MM.1S (cell line): Measurements from ENCODE around the gene RAB7A.

Experiments
- DNase-seq: peaks from one replicate; pipeline ENCODE4 v3.0.0-alpha.2; 2015
- H2AFZ ChIP-seq: fragments of 300-600 bp; sonication (generic); 2 replicates; pipeline ENCODE4 v1.6.0; 2016; ENCODE audit warnings: antibody characterized with exemption, low read length
- H3F3A ChIP-seq: fragments of 300-600 bp; sonication (generic); 2 replicates; pipeline ENCODE4 v1.6.1; 2016; ENCODE audit warnings: mild to moderate bottlenecking, antibody characterized with exemption, low read length, moderate library complexity, mixed read lengths; ENCODE audit not compliant: insufficient read depth
- H3K27ac ChIP-seq: fragments of 300-600 bp; sonication (generic); 2 replicates; pipeline ENCODE4 v1.5.1; 2016; ENCODE audit warnings: mild to moderate bottlenecking, low read length
- H3K27me3 ChIP-seq: fragments of 300-600 bp; sonication (generic); replicated peaks from 2 replicates; pipeline ENCODE4 v1.6.0; 2016; ENCODE audit warnings: low read length; ENCODE audit not compliant: insufficient read depth
- H3K36me3 ChIP-seq: fragments of 300-600 bp; sonication (generic); replicated peaks from 2 replicates; pipeline ENCODE4 v1.6.1; 2016; ENCODE audit warnings: mild to moderate bottlenecking, low read length, mixed read lengths; ENCODE audit not compliant: insufficient read depth
- H3K4me1 ChIP-seq: fragments of 300-600 bp; sonication (generic); 2 replicates; pipeline ENCODE4 v1.6.1; 2016; ENCODE audit warnings: low read length, mixed read lengths
- H3K4me2 ChIP-seq: fragments of 300-600 bp; sonication (generic); 2 replicates; pipeline ENCODE4 v1.6.0; 2016; ENCODE audit warnings: low read depth, low read length
- H3K4me3 ChIP-seq: fragments of 300-600 bp; sonication (generic); 2 replicates; pipeline ENCODE4 v1.5.1; 2016; ENCODE audit warnings: low read length, mixed read lengths
- H3K79me2 ChIP-seq: fragments of 300-600 bp; sonication (generic); 2 replicates; pipeline ENCODE4 v1.6.1; 2016; ENCODE audit warnings: mixed run types, low read length, mixed read lengths
- H3K9ac ChIP-seq: fragments of 300-600 bp; sonication (generic); 2 replicates; pipeline ENCODE4 v1.6.1; 2016; ENCODE audit warnings: low read length, mixed read lengths
- H3K9me2 ChIP-seq: fragments of 300-600 bp; sonication (generic); replicated peaks from 2 replicates; pipeline ENCODE4 v1.6.1; 2016; ENCODE audit warnings: mild to moderate bottlenecking, low read length, mixed read lengths; ENCODE audit not compliant: insufficient read depth
- H3K9me3 ChIP-seq: fragments of 300-600 bp; sonication (generic); replicated peaks from 2 replicates; pipeline ENCODE4 v1.6.1; 2016; ENCODE audit warnings: mild to moderate bottlenecking, low read length, mixed read lengths; ENCODE audit not compliant: insufficient read depth
- H4K20me1 ChIP-seq: fragments of 300-600 bp; sonication (generic); 2 replicates; pipeline ENCODE4 v1.6.1; 2016; ENCODE audit warnings: mild to moderate bottlenecking, low read length, moderate library complexity, mixed read lengths; ENCODE audit not compliant: insufficient read depth
- EZH2 ChIP-seq: fragments of 300-600 bp; sonication (generic); optimal IDR thresholded peaks from 2 replicates; pipeline ENCODE3; 2017; ENCODE audit warnings: low read depth, mild to moderate bottlenecking, antibody characterized with exemption, low read length, mixed read lengths
- EZH2phosphoT487 ChIP-seq: fragments of 300-600 bp; sonication (generic); IDR thresholded peaks from 2 replicates; pipeline ENCODE4 v1.6.1; 2018; ENCODE audit warnings: antibody characterized with exemption, low read length
- TF ChIP-seq, protein P1 (sequence below): fragments of 300-600 bp; sonication (generic); IDR thresholded peaks from 2 replicates; pipeline ENCODE4 v1.5.1; 2016; ENCODE audit warnings: antibody characterized with exemption, low read length, mixed read lengths

Gene RAB7A

DNA sequence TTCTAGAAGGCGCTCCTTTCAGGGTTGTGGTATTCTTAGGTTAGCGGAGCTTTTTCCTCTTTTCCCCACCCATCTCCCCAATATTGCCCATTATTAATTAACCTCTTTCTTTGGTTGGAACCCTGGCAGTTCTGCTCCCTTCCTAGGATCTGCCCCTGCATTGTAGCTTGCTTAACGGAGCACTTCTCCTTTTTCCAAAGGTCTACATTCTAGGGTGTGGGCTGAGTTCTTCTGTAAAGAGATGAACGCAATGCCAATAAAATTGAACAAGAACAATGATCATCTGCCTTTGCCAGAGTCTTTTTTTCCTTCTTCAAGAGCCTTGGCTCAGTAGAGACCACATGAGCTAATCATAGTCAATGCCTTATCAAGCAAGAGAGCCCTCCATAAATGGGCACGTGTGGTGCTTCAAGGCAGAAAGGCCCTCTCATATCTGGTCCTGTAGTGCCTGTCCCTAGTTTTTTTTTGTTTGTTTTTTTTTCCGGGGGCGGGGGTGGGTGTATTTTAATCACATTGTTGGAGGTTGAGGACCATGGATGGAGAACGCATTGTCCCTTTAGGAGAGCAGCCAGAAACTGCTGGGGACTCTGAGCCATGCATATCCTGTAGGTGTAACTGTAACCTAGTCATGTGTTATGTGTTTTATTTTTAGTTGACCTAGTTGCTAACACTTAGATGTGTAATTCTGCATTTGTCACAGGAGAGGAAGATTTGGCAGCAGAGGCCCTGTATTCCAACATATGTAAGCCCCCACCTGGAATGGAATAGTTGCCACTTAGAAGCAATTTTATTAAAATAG is 88.7 kb downstream of the RAB7A start:
- Histone ChIP-seq H3K9me3 (no peaks in the 10 kb centered on the region), H3K9ac (no peak overlapping the region), H3F3A (no peaks in the 10 kb centered on the region), H3K27ac (no peak overlapping the region), H3K36me3 (0 out of 2 replicates have a peak, but pooled peaks cover 3% of the 10 kb centered on the region), H3K9me2 (no peaks in the 10 kb centered on the region), H3K79me2 (no peaks in the 10 kb centered on the region), H3K4me3 (no peak overlapping the region), H2AFZ (no peak overlapping the region), H3K4me1 (no peaks in the 10 kb centered on the region), H4K20me1 (no peaks in the 10 kb centered on the region), H3K27me3 (no peaks in the 10 kb centered on the region), H3K4me2 (no peak overlapping the region)
- TF ChIP-seq, protein P1, sequence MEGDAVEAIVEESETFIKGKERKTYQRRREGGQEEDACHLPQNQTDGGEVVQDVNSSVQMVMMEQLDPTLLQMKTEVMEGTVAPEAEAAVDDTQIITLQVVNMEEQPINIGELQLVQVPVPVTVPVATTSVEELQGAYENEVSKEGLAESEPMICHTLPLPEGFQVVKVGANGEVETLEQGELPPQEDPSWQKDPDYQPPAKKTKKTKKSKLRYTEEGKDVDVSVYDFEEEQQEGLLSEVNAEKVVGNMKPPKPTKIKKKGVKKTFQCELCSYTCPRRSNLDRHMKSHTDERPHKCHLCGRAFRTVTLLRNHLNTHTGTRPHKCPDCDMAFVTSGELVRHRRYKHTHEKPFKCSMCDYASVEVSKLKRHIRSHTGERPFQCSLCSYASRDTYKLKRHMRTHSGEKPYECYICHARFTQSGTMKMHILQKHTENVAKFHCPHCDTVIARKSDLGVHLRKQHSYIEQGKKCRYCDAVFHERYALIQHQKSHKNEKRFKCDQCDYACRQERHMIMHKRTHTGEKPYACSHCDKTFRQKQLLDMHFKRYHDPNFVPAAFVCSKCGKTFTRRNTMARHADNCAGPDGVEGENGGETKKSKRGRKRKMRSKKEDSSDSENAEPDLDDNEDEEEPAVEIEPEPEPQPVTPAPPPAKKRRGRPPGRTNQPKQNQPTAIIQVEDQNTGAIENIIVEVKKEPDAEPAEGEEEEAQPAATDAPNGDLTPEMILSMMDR, result no peak
- TF ChIP-seq EZH2, result no peak
- no peak for TF ChIP-seq EZH2phosphoT487
- no peak for DNase-seq

DNA sequence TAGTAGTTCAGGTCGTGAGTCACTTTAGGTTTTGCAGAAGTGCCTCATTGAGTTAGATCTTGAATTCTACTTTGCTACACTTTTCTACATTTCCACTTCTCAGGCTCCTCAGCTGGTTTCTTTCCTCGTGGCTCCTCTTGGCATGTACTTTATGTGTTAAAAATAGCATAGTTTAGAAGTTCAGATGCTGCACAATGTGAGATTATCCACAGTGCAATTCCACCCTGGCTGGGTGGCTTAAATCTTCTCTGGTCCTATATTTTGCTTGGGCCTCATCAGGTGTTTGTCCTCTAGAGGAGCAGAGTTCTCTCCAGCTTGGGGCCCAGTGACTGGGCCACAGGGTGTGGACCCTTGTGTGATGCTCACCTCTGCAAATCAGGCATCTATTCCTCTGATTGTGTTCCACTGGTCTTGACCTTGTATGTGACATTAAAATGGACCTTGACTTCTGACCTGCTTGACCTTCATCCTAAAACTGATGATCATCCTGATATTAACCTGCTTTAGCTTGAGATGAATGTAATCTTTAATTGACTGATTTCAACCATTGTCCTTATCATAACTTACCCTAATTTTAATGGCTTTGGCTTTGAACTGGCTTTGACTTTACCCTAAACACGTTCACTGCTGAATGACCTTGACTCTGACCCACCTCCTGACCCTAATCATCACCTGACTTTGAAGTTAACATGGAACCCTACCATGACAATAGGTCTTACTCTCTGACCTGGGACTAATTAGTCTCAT is 89.5 kb downstream of the RAB7A start:
- no peak overlapping the region for H3K27ac ChIP-seq
- no peak overlapping the region for H2AFZ ChIP-seq
- H3F3A ChIP-seq, result no peaks in the 10 kb centered on the region
- no peaks in the 10 kb centered on the region for H3K9me2 ChIP-seq
- H3K4me3 ChIP-seq, result no peak overlapping the region
- H3K4me1 ChIP-seq, result no peaks in the 10 kb centered on the region
- H3K9me3 ChIP-seq, result no peaks in the 10 kb centered on the region
- no peak for TF ChIP-seq EZH2
- no peak for TF ChIP-seq EZH2phosphoT487
- TF ChIP-seq, protein P1, result no peak
- 0 out of 2 replicates have a peak, but pooled peaks cover under 1% of the 10 kb centered on the region for H3K36me3 ChIP-seq
- H3K79me2 ChIP-seq, result no peaks in the 10 kb centered on the region
- H4K20me1 ChIP-seq, result no peaks in the 10 kb centered on the region
- H3K27me3 ChIP-seq, result no peaks in the 10 kb centered on the region
- no peak for DNase-seq
- H3K9ac ChIP-seq, result no peak overlapping the region
- H3K4me2 ChIP-seq, result no peak overlapping the region

DNA sequence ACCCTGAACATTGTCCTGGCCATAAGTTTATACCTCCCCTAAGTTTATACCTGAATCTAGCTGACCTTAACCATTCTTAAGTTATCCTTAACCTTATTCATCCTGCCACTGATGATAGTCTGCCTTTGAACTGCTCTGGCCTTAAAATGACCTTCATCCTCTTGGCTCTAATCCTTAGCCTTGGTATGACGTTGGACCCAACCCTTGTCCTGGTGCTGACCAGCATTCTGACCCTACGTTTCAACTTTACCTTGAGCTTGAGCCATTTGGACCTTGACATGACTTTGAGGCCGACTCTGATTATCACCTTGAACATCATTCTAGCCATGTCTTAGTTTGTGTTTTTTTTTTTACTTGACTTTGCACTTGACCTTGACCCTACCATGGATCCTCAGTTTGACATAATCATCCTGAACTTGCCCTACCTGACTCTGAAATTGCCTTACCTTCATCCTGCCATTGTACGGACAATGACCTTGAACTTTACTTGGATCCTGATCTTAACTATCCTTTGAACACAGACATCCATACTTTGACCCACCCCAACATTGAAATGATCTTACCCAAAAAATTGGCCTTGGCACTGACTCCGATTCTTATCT is 92.3 kb downstream of the RAB7A start:
- Histone ChIP-seq H3K4me3 (no peak overlapping the region), H3K9ac (no peak overlapping the region), H3K79me2 (no peaks in the 10 kb centered on the region), H3K9me3 (no peaks in the 10 kb centered on the region), H4K20me1 (no peaks in the 10 kb centered on the region), H3K4me1 (no peaks in the 10 kb centered on the region), H3K27me3 (no peaks in the 10 kb centered on the region), H2AFZ (no peak overlapping the region), H3K4me2 (no peak overlapping the region), H3K9me2 (no peaks in the 10 kb centered on the region), H3K27ac (no peak overlapping the region), H3F3A (no peaks in the 10 kb centered on the region), H3K36me3 (no peaks in the 10 kb centered on the region)
- no peak for TF ChIP-seq EZH2phosphoT487
- TF ChIP-seq EZH2, result no peak
- TF ChIP-seq, protein P1, result no peak
- DNase-seq, result no peak
